Tibial nerve (tissue), 3 donors: ENCODE measurements around the gene PPIP5K2.

ENCODE experiments used
- CTCF ChIP-seq, 5 experiments: fragments of 200-600 bp in 3 of 5; fragments of 450-650 bp in 2 of 5; sonication (generic) in 3 of 5; IDR thresholded peaks; one replicate each; pipeline ENCODE4 v1.5.1; 2016 to 2019; ENCODE audit warnings: antibody characterized with exemption in 5 of 5, mild to moderate bottlenecking in 3 of 5, moderate library complexity in 2 of 5
- POLR2A ChIP-seq, 2 donors: fragments of 450-650 bp; IDR thresholded peaks; one replicate each; pipeline ENCODE4 v1.6.1; 2017; ENCODE audit warnings: antibody characterized with exemption in 2 of 2, mild to moderate bottlenecking in 2 of 2, moderate library complexity in 2 of 2

- TF ChIP-seq CTCF (IDR thresholded peaks at IDR 0.05), result peak in 3 of 5 experiments; percentile 13 to 39 (median 14)
- peak; percentile 23 to 52 for TF ChIP-seq POLR2A (IDR thresholded peaks at IDR 0.05)
Observed at GRCh38 chr5:103119765-103120606, at the start of gene PPIP5K2, which contains the start of gene GIN1.
